ENCODE measurements around the gene PTPRN2.
"Not testable (repeated sequence)": the region's sequence is repeated elsewhere in the genome, so short reads cannot be mapped to it uniquely, and the experiment has no call there.

The PTPRN2 gene

GRCh38 chr7:158203948-158204347 lies 383.7 kb downstream of the PTPRN2 start:
- H3K4me1 Mint-ChIP-seq (ENCODE audit: low read depth); H3K4me3 Mint-ChIP-seq; H3K36me3 Mint-ChIP-seq (ENCODE audit: low read depth); H3K27ac Mint-ChIP-seq; DNase-seq; H3K9me3 Mint-ChIP-seq: not testable (repeated sequence)
- peaks cover 45% of the 10 kb centered on the region for H3K27me3 Mint-ChIP-seq

GRCh38 chr7:158194365-158194900 lies 393.2 kb downstream of the PTPRN2 start:
- no peak overlapping the region for H3K27ac Mint-ChIP-seq
- no peak for DNase-seq
- H3K4me3 Mint-ChIP-seq: no peak overlapping the region
- H3K36me3 Mint-ChIP-seq (ENCODE audit: low read depth): no peaks in the 10 kb centered on the region
- H3K27me3 Mint-ChIP-seq: no peaks in the 10 kb centered on the region
- peaks cover 5% of the 10 kb centered on the region for H3K9me3 Mint-ChIP-seq
- H3K4me1 Mint-ChIP-seq (ENCODE audit: low read depth): no peaks in the 10 kb centered on the region

GRCh38 chr7:158193446-158193845 lies 394.2 kb downstream of the PTPRN2 start:
- Mint-ChIP-seq H3K9me3 (peaks cover 5% of the 10 kb centered on the region), H3K36me3 (ENCODE audit: low read depth) (no peaks in the 10 kb centered on the region), H3K4me3 (no peak overlapping the region), H3K27me3 (no peaks in the 10 kb centered on the region), H3K27ac (no peak overlapping the region), H3K4me1 (ENCODE audit: low read depth) (no peaks in the 10 kb centered on the region)
- DNase-seq: no peak

GRCh38 chr7:158192956-158193355 lies 394.7 kb downstream of the PTPRN2 start:
- peaks cover 5% of the 10 kb centered on the region for H3K9me3 Mint-ChIP-seq
- H3K4me3 Mint-ChIP-seq: no peak overlapping the region
- no peaks in the 10 kb centered on the region for H3K36me3 Mint-ChIP-seq (ENCODE audit: low read depth)
- DNase-seq: no peak
- no peak overlapping the region for H3K27ac Mint-ChIP-seq
- no peaks in the 10 kb centered on the region for H3K27me3 Mint-ChIP-seq
- H3K4me1 Mint-ChIP-seq (ENCODE audit: low read depth): no peaks in the 10 kb centered on the region

GRCh38 chr7:158192184-158192835 lies 395.3 kb downstream of the PTPRN2 start:
- Mint-ChIP-seq H3K27ac (no peak overlapping the region), H3K27me3 (no peaks in the 10 kb centered on the region), H3K4me1 (ENCODE audit: low read depth) (no peaks in the 10 kb centered on the region), H3K36me3 (ENCODE audit: low read depth) (no peaks in the 10 kb centered on the region), H3K4me3 (no peak overlapping the region), H3K9me3 (peaks cover 2% of the 10 kb centered on the region)
- DNase-seq: no peak

GRCh38 chr7:158191671-158192070 lies 396.0 kb downstream of the PTPRN2 start:
- H3K36me3 Mint-ChIP-seq (ENCODE audit: low read depth): no peaks in the 10 kb centered on the region
- H3K4me1 Mint-ChIP-seq (ENCODE audit: low read depth): no peaks in the 10 kb centered on the region
- no peak overlapping the region for H3K27ac Mint-ChIP-seq
- H3K4me3 Mint-ChIP-seq: no peak overlapping the region
- no peaks in the 10 kb centered on the region for H3K27me3 Mint-ChIP-seq
- peaks cover 2% of the 10 kb centered on the region for H3K9me3 Mint-ChIP-seq
- no peak for DNase-seq

- Mint-ChIP-seq H3K9me3 (peaks cover 2% of the 10 kb centered on the region), H3K27ac (no peak overlapping the region), H3K4me1 (ENCODE audit: low read depth) (no peaks in the 10 kb centered on the region), H3K36me3 (ENCODE audit: low read depth) (no peaks in the 10 kb centered on the region), H3K27me3 (peaks cover 4% of the 10 kb centered on the region), H3K4me3 (no peak overlapping the region)
- DNase-seq: no peak
These were observed 396.9 kb downstream of the PTPRN2 start for GRCh38 chr7:158190756-158191155.

- H3K4me3 Mint-ChIP-seq: no peak overlapping the region
- no peaks in the 10 kb centered on the region for H3K36me3 Mint-ChIP-seq (ENCODE audit: low read depth)
- peaks cover 2% of the 10 kb centered on the region for H3K9me3 Mint-ChIP-seq
- no peak overlapping the region for H3K27ac Mint-ChIP-seq
- H3K4me1 Mint-ChIP-seq (ENCODE audit: low read depth): no peaks in the 10 kb centered on the region
- no peak for DNase-seq
- peaks cover 11% of the 10 kb centered on the region for H3K27me3 Mint-ChIP-seq
These were observed 398.9 kb downstream of the PTPRN2 start for GRCh38 chr7:158188676-158189075.

- H3K27me3 Mint-ChIP-seq: peaks cover 11% of the 10 kb centered on the region
- peaks cover 4% of the 10 kb centered on the region for H3K9me3 Mint-ChIP-seq
- DNase-seq: no peak
- no peak overlapping the region for H3K27ac Mint-ChIP-seq
- H3K4me1 Mint-ChIP-seq (ENCODE audit: low read depth): no peaks in the 10 kb centered on the region
- no peak overlapping the region for H3K4me3 Mint-ChIP-seq
- no peaks in the 10 kb centered on the region for H3K36me3 Mint-ChIP-seq (ENCODE audit: low read depth)
These were observed 400.0 kb downstream of the PTPRN2 start for GRCh38 chr7:158187694-158187994.

- H3K9me3 Mint-ChIP-seq: peaks cover 8% of the 10 kb centered on the region
- no peak for DNase-seq
- H3K4me3 Mint-ChIP-seq: no peak overlapping the region
- no peak overlapping the region for H3K27ac Mint-ChIP-seq
- H3K36me3 Mint-ChIP-seq (ENCODE audit: low read depth): no peaks in the 10 kb centered on the region
- H3K27me3 Mint-ChIP-seq: peaks cover 11% of the 10 kb centered on the region
- H3K4me1 Mint-ChIP-seq (ENCODE audit: low read depth): no peaks in the 10 kb centered on the region
These were observed 400.5 kb downstream of the PTPRN2 start for GRCh38 chr7:158186864-158187693.

GRCh38 chr7:158186406-158186805 lies 401.2 kb downstream of the PTPRN2 start:
- H3K27me3 Mint-ChIP-seq: peaks cover 11% of the 10 kb centered on the region
- no peak for DNase-seq
- no peak overlapping the region for H3K27ac Mint-ChIP-seq
- H3K4me3 Mint-ChIP-seq: no peak overlapping the region
- H3K36me3 Mint-ChIP-seq (ENCODE audit: low read depth): no peaks in the 10 kb centered on the region
- no peaks in the 10 kb centered on the region for H3K4me1 Mint-ChIP-seq (ENCODE audit: low read depth)
- H3K9me3 Mint-ChIP-seq: peaks cover 8% of the 10 kb centered on the region

- Mint-ChIP-seq H3K27me3 (peaks cover 11% of the 10 kb centered on the region), H3K4me1 (ENCODE audit: low read depth) (no peaks in the 10 kb centered on the region), H3K27ac (no peak overlapping the region), H3K36me3 (ENCODE audit: low read depth) (no peaks in the 10 kb centered on the region), H3K4me3 (no peak overlapping the region), H3K9me3 (peaks cover 8% of the 10 kb centered on the region)
- no peak for DNase-seq
These were observed 402.0 kb downstream of the PTPRN2 start for GRCh38 chr7:158185653-158186052.

- Mint-ChIP-seq H3K9me3 (peaks cover 6% of the 10 kb centered on the region), H3K27ac (no peak overlapping the region), H3K36me3 (ENCODE audit: low read depth) (no peaks in the 10 kb centered on the region), H3K4me3 (no peak overlapping the region), H3K27me3 (peaks cover 11% of the 10 kb centered on the region), H3K4me1 (ENCODE audit: low read depth) (no peaks in the 10 kb centered on the region)
- DNase-seq: no peak
These were observed 404.2 kb downstream of the PTPRN2 start for GRCh38 chr7:158183431-158183830.

- DNase-seq: no peak
- Mint-ChIP-seq H3K9me3 (peaks cover 24% of the 10 kb centered on the region), H3K27me3 (no peaks in the 10 kb centered on the region), H3K36me3 (ENCODE audit: low read depth) (no peaks in the 10 kb centered on the region), H3K4me1 (ENCODE audit: low read depth) (no peaks in the 10 kb centered on the region), H3K4me3 (no peak overlapping the region), H3K27ac (no peak overlapping the region)
These were observed 411.0 kb downstream of the PTPRN2 start for GRCh38 chr7:158176561-158177173.

- Mint-ChIP-seq H3K27me3 (no peaks in the 10 kb centered on the region), H3K4me3 (no peak overlapping the region), H3K36me3 (ENCODE audit: low read depth) (no peaks in the 10 kb centered on the region), H3K4me1 (ENCODE audit: low read depth) (no peaks in the 10 kb centered on the region), H3K9me3 (peaks cover 24% of the 10 kb centered on the region), H3K27ac (no peak overlapping the region)
- no peak for DNase-seq
These were observed 411.8 kb downstream of the PTPRN2 start for GRCh38 chr7:158175779-158176178.

Measured in activated T-cell treated with anti-CD3 and anti-CD28 coated beads, Interleukin-2, amount 50 U/mL, for 24 hours (primary cell).